ENCODE results near the gene RCHY1.
"Not testable (repeated sequence)": the region's sequence is repeated elsewhere in the genome, so short reads cannot be mapped to it uniquely, and the experiment has no call there.

RCHY1 gene

GRCh38 chr4:75516144-75516543, 1.9 kb upstream of the RCHY1 start:
- no peak for DNase-seq (ENCODE audit: low read depth in 3 of 3)

- peak in 2 of 3 experiments; percentile 1 to 6 for DNase-seq (ENCODE audit: low read depth in 3 of 3)
Measured at GRCh38 chr4:75514949-75515612, 878 bp upstream of the RCHY1 start.

GRCh38 chr4:75513526-75514130, 575 bp downstream of the RCHY1 start:
- no peak for DNase-seq (ENCODE audit: low read depth in 3 of 3)

GRCh38 chr4:75512386-75513211, 1.6 kb downstream of the RCHY1 start:
- no peak for DNase-seq (ENCODE audit: low read depth in 3 of 3)

GRCh38 chr4:75511841-75512240, 2.4 kb downstream of the RCHY1 start:
- no peak for DNase-seq (ENCODE audit: low read depth in 3 of 3)

- not testable (repeated sequence) for DNase-seq (ENCODE audit: low read depth in 3 of 3)
Measured at GRCh38 chr4:75509592-75509991, 4.6 kb downstream of the RCHY1 start.

GRCh38 chr4:75505630-75506029, 8.6 kb downstream of the RCHY1 start:
- DNase-seq (ENCODE audit: low read depth in 3 of 3) = no peak

GRCh38 chr4:75502671-75503070, 11.5 kb downstream of the RCHY1 start:
- no peak for DNase-seq (ENCODE audit: low read depth in 3 of 3)

- DNase-seq (ENCODE audit: low read depth in 3 of 3) = no peak
Measured at GRCh38 chr4:75499900-75500299, 14.3 kb downstream of the RCHY1 start.

GRCh38 chr4:75498041-75498440, 16.2 kb downstream of the RCHY1 start:
- DNase-seq (ENCODE audit: low read depth in 3 of 3) = no peak

GRCh38 chr4:75497133-75497532, 17.1 kb downstream of the RCHY1 start:
- DNase-seq (ENCODE audit: low read depth in 3 of 3) = no peak

- DNase-seq (ENCODE audit: low read depth in 3 of 3) = no peak
Measured at GRCh38 chr4:75496406-75496805, 17.8 kb downstream of the RCHY1 start.

GRCh38 chr4:75495476-75495875, 18.7 kb downstream of the RCHY1 start:
- no peak for DNase-seq (ENCODE audit: low read depth in 3 of 3)

- no peak for DNase-seq (ENCODE audit: low read depth in 3 of 3)
Measured at GRCh38 chr4:75494563-75494962, 19.6 kb downstream of the RCHY1 start.

- DNase-seq (ENCODE audit: low read depth in 3 of 3) = no peak
Measured at GRCh38 chr4:75490155-75490554, 24.0 kb downstream of the RCHY1 start.

- no peak for DNase-seq (ENCODE audit: low read depth in 3 of 3)
Measured at GRCh38 chr4:75484190-75484589, 30.0 kb downstream of the RCHY1 start.

- no peak for DNase-seq (ENCODE audit: low read depth in 3 of 3)
Measured at GRCh38 chr4:75477201-75477600, 37.0 kb downstream of the RCHY1 start.

GRCh38 chr4:75470738-75471137, 43.5 kb downstream of the RCHY1 start:
- no peak for DNase-seq (ENCODE audit: low read depth in 3 of 3)

GRCh38 chr4:75469896-75470295, 44.3 kb downstream of the RCHY1 start:
- no peak for DNase-seq (ENCODE audit: low read depth in 3 of 3)

GRCh38 chr4:75457365-75457764, 56.8 kb downstream of the RCHY1 start:
- no peak for DNase-seq (ENCODE audit: low read depth in 3 of 3)

- no peak for DNase-seq (ENCODE audit: low read depth in 3 of 3)
Measured at GRCh38 chr4:75434105-75434504, 80.1 kb downstream of the RCHY1 start.

GRCh38 chr4:75432683-75433082, 81.5 kb downstream of the RCHY1 start:
- no peak for DNase-seq (ENCODE audit: low read depth in 3 of 3)

GRCh38 chr4:75429208-75429607, 85.0 kb downstream of the RCHY1 start:
- no peak for DNase-seq (ENCODE audit: low read depth in 3 of 3)
